Measurements from ENCODE around the gene KRT75. TPM values are rescaled to one million over a fixed set of nuclear protein-coding genes. Genes with fewer than 3 reads are reported as not detected.

Gene KRT75
- total RNA-seq, 1 experiment from 2014 or later: not detected

GRCh38 chr12:52382854-52383253 lies 51.3 kb downstream of the KRT75 start:
- CTCF ChIA-PET: no interaction called here
- Histone ChIP-seq H3K4me3 (ENCODE audit: low read depth, low read length, poor library complexity, severe bottlenecking) (no peak overlapping the region), H3K9me3 (ENCODE audit: low read depth, low read length, poor library complexity, severe bottlenecking) (no peaks in the 10 kb centered on the region), H3K27me3 (replicated peaks; ENCODE audit: insufficient read depth, low read depth, low read length, poor library complexity) (peaks cover 3% of the 10 kb centered on the region), H3K27ac (ENCODE audit: low read depth, low read length, poor library complexity, severe bottlenecking) (no peak overlapping the region), H3K36me3 (ENCODE audit: insufficient read depth, low read length, poor library complexity, severe bottlenecking) (no peaks in the 10 kb centered on the region), H3K4me1 (ENCODE audit: insufficient read depth, low read length, poor library complexity, severe bottlenecking) (no peaks in the 10 kb centered on the region)
- DNase-seq (ENCODE audit: low spot score): no peak
- TF ChIP-seq CTCF (conservative IDR thresholded peaks at IDR 0.05; ENCODE audit: low read depth, low read length) (no peak), EZH2 (IDR thresholded peaks at IDR 0.05; ENCODE audit: borderline replicate concordance, low read depth, low read length, poor library complexity, severe bottlenecking) (no peak)
- intact Hi-C loops (cut with micrococcal nuclease; ENCODE audit: unreplicated experiment): no loop called here
- POLR2A ChIA-PET (ENCODE audit: low non-redundant PET): no interaction called here
- no TSS peak for BruUV-seq (replicated peaks)

DNA sequence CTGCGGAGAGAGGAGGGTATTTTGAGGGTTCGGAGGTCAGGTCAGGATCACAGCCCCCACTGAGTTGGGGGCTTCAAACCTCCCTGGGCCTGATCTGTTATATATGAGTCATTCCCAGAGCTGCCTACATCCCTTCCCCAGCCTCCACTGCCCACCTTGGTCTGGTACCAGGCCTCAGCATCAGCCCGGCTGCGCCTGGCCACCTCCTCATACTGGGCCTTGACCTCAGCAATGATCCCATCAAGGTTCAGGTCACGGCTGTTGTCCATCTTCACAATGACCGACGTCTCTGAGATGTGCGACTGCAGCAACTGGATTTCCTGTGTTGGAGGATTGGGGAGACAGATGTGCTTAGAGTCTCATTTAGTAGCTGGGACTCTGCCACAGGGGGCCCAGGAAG lies 53.0 kb downstream of the KRT75 start:
- no TSS peak for BruUV-seq (replicated peaks)
- no peaks in the 10 kb centered on the region for H3K4me1 ChIP-seq (ENCODE audit: insufficient read depth, low read length, poor library complexity, severe bottlenecking)
- ChIA-PET POLR2A (ENCODE audit: low non-redundant PET) (no interaction called here), CTCF (no interaction called here)
- no peak for TF ChIP-seq EZH2 (IDR thresholded peaks at IDR 0.05; ENCODE audit: borderline replicate concordance, low read depth, low read length, poor library complexity, severe bottlenecking)
- no peak for TF ChIP-seq CTCF (conservative IDR thresholded peaks at IDR 0.05; ENCODE audit: low read depth, low read length)
- H3K9me3 ChIP-seq (ENCODE audit: low read depth, low read length, poor library complexity, severe bottlenecking): no peaks in the 10 kb centered on the region
- no peaks in the 10 kb centered on the region for H3K27me3 ChIP-seq (replicated peaks; ENCODE audit: insufficient read depth, low read depth, low read length, poor library complexity)
- no peaks in the 10 kb centered on the region for H3K36me3 ChIP-seq (ENCODE audit: insufficient read depth, low read length, poor library complexity, severe bottlenecking)
- no peak for DNase-seq (ENCODE audit: low spot score)
- H3K4me3 ChIP-seq (ENCODE audit: low read depth, low read length, poor library complexity, severe bottlenecking): no peak overlapping the region
- intact Hi-C loops (cut with micrococcal nuclease; ENCODE audit: unreplicated experiment): no loop called here
- H3K27ac ChIP-seq (ENCODE audit: low read depth, low read length, poor library complexity, severe bottlenecking): no peak overlapping the region

- POLR2A ChIA-PET (ENCODE audit: low non-redundant PET): no interaction called here
- Histone ChIP-seq H3K27me3 (replicated peaks; ENCODE audit: insufficient read depth, low read depth, low read length, poor library complexity) (no peaks in the 10 kb centered on the region), H3K9me3 (ENCODE audit: low read depth, low read length, poor library complexity, severe bottlenecking) (no peaks in the 10 kb centered on the region), H3K27ac (ENCODE audit: low read depth, low read length, poor library complexity, severe bottlenecking) (no peak overlapping the region), H3K4me3 (ENCODE audit: low read depth, low read length, poor library complexity, severe bottlenecking) (no peak overlapping the region), H3K36me3 (ENCODE audit: insufficient read depth, low read length, poor library complexity, severe bottlenecking) (no peaks in the 10 kb centered on the region), H3K4me1 (ENCODE audit: insufficient read depth, low read length, poor library complexity, severe bottlenecking) (no peaks in the 10 kb centered on the region)
- BruUV-seq (replicated peaks): no TSS peak
- intact Hi-C loops (cut with micrococcal nuclease; ENCODE audit: unreplicated experiment): no loop called here
- CTCF ChIA-PET: interaction anchor here (1.0 kb wide), 1 partner anchor 19 kb away, joined by 3 read pairs; no protein-coding TSS in a partner anchor
- DNase-seq (ENCODE audit: low spot score): peak; percentile 37
- no peak for TF ChIP-seq EZH2 (IDR thresholded peaks at IDR 0.05; ENCODE audit: borderline replicate concordance, low read depth, low read length, poor library complexity, severe bottlenecking)
- peak; percentile 64 for TF ChIP-seq CTCF (conservative IDR thresholded peaks at IDR 0.05; ENCODE audit: low read depth, low read length)
Observed at GRCh38 chr12:52380271-52380694, 53.9 kb downstream of the KRT75 start.

All from A673 (cell line).